C4-2B (cell line): ENCODE data around the gene SNRNP40.

Source experiments
- ZFX ChIP-seq: fragments of 450-650 bp; IDR thresholded peaks from 2 replicates; pipeline ENCODE4 v1.6.1; 2017
- TF ChIP-seq, protein P1 (sequence below): fragments of 450-650 bp; conservative IDR thresholded peaks from 2 replicates; pipeline ENCODE4 v1.5.1; 2017; ENCODE audit warnings: mild to moderate bottlenecking

DNA sequence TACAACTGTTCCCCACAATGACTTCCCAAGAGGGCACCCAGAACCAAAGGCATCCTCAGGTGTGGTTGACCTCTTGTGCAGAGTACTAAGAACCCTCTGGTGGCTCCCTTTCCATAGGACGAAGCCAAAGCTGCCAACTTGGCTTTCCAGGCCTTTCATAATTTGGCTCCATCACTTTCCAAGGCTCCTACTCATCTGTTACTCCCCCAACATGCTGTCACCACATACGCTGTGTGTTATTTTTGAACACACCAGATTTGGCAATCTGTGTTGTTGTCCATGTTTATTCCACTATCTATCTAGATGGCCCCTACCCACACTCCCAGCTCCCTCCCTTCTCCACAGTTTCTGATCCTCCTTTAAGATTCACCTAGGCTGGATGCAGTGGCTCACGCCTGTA lies 46.7 kb downstream of the SNRNP40 start:
- TF ChIP-seq, protein P1, sequence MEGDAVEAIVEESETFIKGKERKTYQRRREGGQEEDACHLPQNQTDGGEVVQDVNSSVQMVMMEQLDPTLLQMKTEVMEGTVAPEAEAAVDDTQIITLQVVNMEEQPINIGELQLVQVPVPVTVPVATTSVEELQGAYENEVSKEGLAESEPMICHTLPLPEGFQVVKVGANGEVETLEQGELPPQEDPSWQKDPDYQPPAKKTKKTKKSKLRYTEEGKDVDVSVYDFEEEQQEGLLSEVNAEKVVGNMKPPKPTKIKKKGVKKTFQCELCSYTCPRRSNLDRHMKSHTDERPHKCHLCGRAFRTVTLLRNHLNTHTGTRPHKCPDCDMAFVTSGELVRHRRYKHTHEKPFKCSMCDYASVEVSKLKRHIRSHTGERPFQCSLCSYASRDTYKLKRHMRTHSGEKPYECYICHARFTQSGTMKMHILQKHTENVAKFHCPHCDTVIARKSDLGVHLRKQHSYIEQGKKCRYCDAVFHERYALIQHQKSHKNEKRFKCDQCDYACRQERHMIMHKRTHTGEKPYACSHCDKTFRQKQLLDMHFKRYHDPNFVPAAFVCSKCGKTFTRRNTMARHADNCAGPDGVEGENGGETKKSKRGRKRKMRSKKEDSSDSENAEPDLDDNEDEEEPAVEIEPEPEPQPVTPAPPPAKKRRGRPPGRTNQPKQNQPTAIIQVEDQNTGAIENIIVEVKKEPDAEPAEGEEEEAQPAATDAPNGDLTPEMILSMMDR: no peak
- TF ChIP-seq ZFX: no peak
